ENCODE measurements around the gene ATF7IP2. TPM values are rescaled to one million over a fixed set of nuclear protein-coding genes. Genes with fewer than 3 reads are reported as not detected.

The ATF7IP2 gene
- total and polyA plus RNA-seq, 9 of the 15 experiments (the other 6 are each of a cell fraction or from before 2014, with no cell fraction given): 131 to 515 (median 196) TPM

DNA sequence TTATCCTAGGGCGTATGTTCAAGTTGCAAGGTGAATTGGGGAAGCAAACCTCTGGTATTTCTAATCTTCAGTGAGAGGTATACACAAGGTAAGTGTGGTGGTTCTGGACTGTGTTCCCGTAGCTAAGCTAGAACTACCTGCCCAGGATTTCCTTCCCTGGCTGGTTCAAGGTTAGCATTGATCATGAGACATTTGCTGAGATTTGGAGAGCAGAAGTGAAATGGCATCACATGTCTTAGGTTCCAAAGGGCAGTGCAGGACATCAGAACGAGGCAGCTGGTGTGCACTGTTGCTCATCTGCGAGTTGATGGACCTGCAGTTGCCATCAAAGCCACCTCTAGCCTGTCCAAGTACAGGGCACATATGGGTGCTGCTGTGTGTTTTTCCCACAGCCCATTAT, 99.3 kb downstream of the ATF7IP2 start:
- WGBS (ENCODE audit: insufficient coverage, low coverage, missing lambda C conversion rate): 64% methylated on average over 4 of the region's 4 CpGs
- ATAC-seq: no peak
- Histone ChIP-seq H3K4me2 (ENCODE audit: insufficient read depth, low read length) (no peak overlapping the region), H3K79me2 (ENCODE audit: control insufficient read depth, insufficient read depth, low read length) (no peaks in the 10 kb centered on the region), H3K27ac (ENCODE audit: extremely low read depth, low read depth, low read length) (peak overlapping the region; percentile 61; the same call in 2 of the 3 replicates), H2AFZ (ENCODE audit: low read depth, low read length) (no peak overlapping the region), H3K9ac (ENCODE audit: insufficient read depth in 1 of 2, low read depth in 2 of 2, low read length in 2 of 2) (no peak overlapping the region), H4K20me1 (replicated peaks; ENCODE audit: control insufficient read depth, insufficient read depth, low read length) (no peaks in the 10 kb centered on the region), H3K36me3 (ENCODE audit: control insufficient read depth, insufficient read depth, low read length) (peaks cover 20% of the 10 kb centered on the region; the same call in 2 of the 3 replicates), H3K9me1 (ENCODE audit: control insufficient read depth, insufficient read depth, low read length) (no peaks in the 10 kb centered on the region), H3K4me3 (no peak overlapping the region), H3K4me1 (replicated peaks in 1 of 2; ENCODE audit: control insufficient read depth in 2 of 2, insufficient read depth in 2 of 2, low read length in 2 of 2) (peaks cover 0 to 3% of the 10 kb centered on the region in 2 experiments; a peak in 1 of 5 replicates), H3K9me3 (replicated peaks; ENCODE audit: control insufficient read depth, insufficient read depth, low read depth, low read length) (peaks cover 18% of the 10 kb centered on the region), H3K27me3 (ENCODE audit: control insufficient read depth in 2 of 2, insufficient read depth in 2 of 2, low read length in 2 of 2) (no peaks in the 10 kb centered on the region)
- ChIA-PET POLR2A (interaction anchor here (0.7 kb wide), 1 partner anchor 241 kb away, joined by 3 read pairs; no protein-coding TSS in a partner anchor), CTCF (ENCODE audit: low intra/inter-chr PET ratio) (no interaction called here)
- in situ Hi-C loops (cut with MboI) (no loop called here), intact Hi-C loops (cut with micrococcal nuclease) (no loop called here)
- TF ChIP-seq CXXC5 (CRISPR knock-in tag; IDR thresholded peaks at IDR 0.05) (no peak), PHB (CRISPR knock-in tag; IDR thresholded peaks at IDR 0.05) (no peak), GATA2 (CRISPR knock-in tag; IDR thresholded peaks at IDR 0.05) (no peak), SNIP1 (IDR thresholded peaks at IDR 0.05; ENCODE audit: low read depth) (no peak), TBL1XR1 (IDR thresholded peaks at IDR 0.05; ENCODE audit: low read length in 2 of 2) (no peak), SP2 (IDR thresholded peaks at IDR 0.05; ENCODE audit: extremely low read depth, low read depth, low read length, poor library complexity, severe bottlenecking) (no peak), POLR2A (conservative IDR thresholded peaks at IDR 0.05) (no peak), ZNF384 (IDR thresholded peaks at IDR 0.05; ENCODE audit: low read depth, low read length) (no peak), ZNF57 (CRISPR knock-in tag; IDR thresholded peaks at IDR 0.05) (no peak), GABPA (tag; conservative IDR thresholded peaks at IDR 0.05; ENCODE audit: low read depth) (no peak), NFIC (IDR thresholded peaks at IDR 0.05) (no peak), ZNF133 (CRISPR knock-in tag; IDR thresholded peaks at IDR 0.05) (no peak), CCAR2 (IDR thresholded peaks at IDR 0.05; ENCODE audit: low read depth, low read length) (no peak), DACH1 (IDR thresholded peaks at IDR 0.05; ENCODE audit: partially characterized antibody) (no peak)
- TF ChIP-seq, protein P1, sequence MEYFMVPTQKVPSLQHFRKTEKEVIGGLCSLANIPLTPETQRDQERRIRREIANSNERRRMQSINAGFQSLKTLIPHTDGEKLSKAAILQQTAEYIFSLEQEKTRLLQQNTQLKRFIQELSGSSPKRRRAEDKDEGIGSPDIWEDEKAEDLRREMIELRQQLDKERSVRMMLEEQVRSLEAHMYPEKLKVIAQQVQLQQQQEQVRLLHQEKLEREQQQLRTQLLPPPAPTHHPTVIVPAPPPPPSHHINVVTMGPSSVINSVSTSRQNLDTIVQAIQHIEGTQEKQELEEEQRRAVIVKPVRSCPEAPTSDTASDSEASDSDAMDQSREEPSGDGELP (CRISPR knock-in tag; IDR thresholded peaks at IDR 0.05; ENCODE audit: borderline replicate concordance): no peak
- TF ChIP-seq, protein P2, sequence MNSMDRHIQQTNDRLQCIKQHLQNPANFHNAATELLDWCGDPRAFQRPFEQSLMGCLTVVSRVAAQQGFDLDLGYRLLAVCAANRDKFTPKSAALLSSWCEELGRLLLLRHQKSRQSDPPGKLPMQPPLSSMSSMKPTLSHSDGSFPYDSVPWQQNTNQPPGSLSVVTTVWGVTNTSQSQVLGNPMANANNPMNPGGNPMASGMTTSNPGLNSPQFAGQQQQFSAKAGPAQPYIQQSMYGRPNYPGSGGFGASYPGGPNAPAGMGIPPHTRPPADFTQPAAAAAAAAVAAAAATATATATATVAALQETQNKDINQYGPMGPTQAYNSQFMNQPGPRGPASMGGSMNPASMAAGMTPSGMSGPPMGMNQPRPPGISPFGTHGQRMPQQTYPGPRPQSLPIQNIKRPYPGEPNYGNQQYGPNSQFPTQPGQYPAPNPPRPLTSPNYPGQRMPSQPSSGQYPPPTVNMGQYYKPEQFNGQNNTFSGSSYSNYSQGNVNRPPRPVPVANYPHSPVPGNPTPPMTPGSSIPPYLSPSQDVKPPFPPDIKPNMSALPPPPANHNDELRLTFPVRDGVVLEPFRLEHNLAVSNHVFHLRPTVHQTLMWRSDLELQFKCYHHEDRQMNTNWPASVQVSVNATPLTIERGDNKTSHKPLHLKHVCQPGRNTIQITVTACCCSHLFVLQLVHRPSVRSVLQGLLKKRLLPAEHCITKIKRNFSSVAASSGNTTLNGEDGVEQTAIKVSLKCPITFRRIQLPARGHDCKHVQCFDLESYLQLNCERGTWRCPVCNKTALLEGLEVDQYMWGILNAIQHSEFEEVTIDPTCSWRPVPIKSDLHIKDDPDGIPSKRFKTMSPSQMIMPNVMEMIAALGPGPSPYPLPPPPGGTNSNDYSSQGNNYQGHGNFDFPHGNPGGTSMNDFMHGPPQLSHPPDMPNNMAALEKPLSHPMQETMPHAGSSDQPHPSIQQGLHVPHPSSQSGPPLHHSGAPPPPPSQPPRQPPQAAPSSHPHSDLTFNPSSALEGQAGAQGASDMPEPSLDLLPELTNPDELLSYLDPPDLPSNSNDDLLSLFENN (IDR thresholded peaks at IDR 0.05; ENCODE audit: low read depth in 2 of 2, low read length in 2 of 2): no peak
- TF ChIP-seq, protein P3, sequence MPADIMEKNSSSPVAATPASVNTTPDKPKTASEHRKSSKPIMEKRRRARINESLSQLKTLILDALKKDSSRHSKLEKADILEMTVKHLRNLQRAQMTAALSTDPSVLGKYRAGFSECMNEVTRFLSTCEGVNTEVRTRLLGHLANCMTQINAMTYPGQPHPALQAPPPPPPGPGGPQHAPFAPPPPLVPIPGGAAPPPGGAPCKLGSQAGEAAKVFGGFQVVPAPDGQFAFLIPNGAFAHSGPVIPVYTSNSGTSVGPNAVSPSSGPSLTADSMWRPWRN (IDR thresholded peaks at IDR 0.05; ENCODE audit: low read depth): no peak
- BruUV-seq (replicated peaks): no TSS peak
- FAIRE-seq: no peak
- no peak for DNase-seq (ENCODE audit: extremely low read depth in 1 of 4, low spot score in 3 of 4)
